Dermis microvascular lymphatic vessel endothelial cell (primary cell): Measurements from ENCODE around the gene ZNF320. TPM values are rescaled to one million over a fixed set of nuclear protein-coding genes. Genes with fewer than 3 reads are reported as not detected.
"Not testable (repeated sequence)": the region's sequence is repeated elsewhere in the genome, so short reads cannot be mapped to it uniquely, and the experiment has no call there.

ENCODE experiments used
- DNase-seq, 2 donors: peaks; one replicate each; pipeline versions ENCODE4 v3.0.0 to v3.0.0-alpha.2; 2010; ENCODE audit warnings: low read depth in 2 of 2
- total RNA-seq: library from RNA; depleted of rRNA; stranded (reverse); fragments of >200 nt; gene quantifications from 2 replicates; pipeline ENCODE4 v1.2.1, GENCODE V29; 2014

ZNF320 gene
- total RNA-seq, 1 donor from 2014 or later = 7.7 TPM

- peak; percentile 54 to 89 for DNase-seq
Observed at GRCh38 chr19:52922841-52923777, 25.7 kb upstream of the ZNF320 start, which contains the start of gene ZNF888. Gene ZNF888, minus strand, starts transcription at chr19:52923428. Its CDS starts 5,555 bp downstream, at chr19:52917873.

DNA sequence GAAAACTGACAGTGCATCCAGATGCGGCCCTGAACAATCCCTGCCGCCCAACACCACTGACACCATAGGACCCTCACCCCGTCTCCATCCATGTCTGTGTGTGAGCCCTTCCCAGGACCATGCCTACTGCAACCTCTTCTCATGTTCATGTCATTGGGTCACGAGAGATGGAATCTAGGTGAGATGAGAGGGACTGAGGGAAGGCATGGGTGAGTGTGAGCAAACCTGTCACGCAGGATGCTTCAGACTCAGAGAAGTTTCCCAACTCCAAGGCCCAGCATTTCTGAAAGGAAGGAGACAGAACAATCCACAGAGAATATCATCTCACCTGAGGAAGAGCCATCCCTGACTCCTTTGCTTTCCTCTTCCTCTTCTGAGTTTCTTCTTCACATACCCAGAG lies 20.1 kb upstream of the ZNF320 start:
- no peak for DNase-seq

GRCh38 chr19:52910648-52911047 lies 13.2 kb upstream of the ZNF320 start:
- no peak for DNase-seq

GRCh38 chr19:52904052-52904780 lies 6.8 kb upstream of the ZNF320 start:
- not testable (repeated sequence) for DNase-seq

- DNase-seq = no peak
Observed at GRCh38 chr19:52901842-52902241, 4.4 kb upstream of the ZNF320 start.

DNA sequence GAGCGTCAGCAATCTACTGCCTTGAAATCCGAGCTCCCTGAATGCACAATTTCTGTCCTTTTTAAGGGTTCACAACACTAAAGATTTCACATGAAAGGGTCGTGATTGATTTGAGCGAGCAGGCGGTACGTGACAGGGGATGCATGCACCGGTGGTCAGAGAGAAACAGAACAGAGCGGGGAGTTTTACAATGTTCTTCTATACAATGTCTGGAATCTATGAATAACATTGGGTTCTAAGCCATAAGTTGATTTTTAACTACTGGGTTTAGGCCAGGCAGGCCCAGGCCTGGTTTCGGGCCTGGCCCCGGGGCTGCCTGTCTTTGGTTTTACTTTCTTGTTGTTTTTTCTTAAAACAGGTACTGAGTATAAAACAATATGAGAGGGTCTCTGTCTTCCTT lies 1.2 kb upstream of the ZNF320 start:
- not testable (repeated sequence) for DNase-seq

DNA sequence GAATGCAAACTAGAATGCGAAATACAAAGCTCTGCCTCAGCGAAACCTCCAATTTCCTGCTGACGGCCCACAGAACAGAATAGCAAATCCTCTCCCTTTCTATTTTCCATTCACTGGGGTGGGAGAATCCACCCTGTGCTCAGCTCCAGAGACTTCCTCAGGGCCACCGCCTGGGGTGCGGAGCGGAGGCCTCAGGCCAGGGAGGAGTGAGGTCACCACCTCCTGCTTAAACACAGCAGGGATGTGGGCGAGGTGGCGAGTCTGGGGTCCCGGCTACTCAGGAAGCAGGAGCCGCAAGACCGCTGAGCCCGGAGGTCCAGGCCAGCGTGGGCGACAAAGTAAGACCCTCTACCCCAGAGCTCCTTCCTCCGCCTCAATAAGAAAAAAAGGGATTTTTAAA lies 666 bp upstream of the ZNF320 start:
- peak in 1 of 2 donors; percentile 0 for DNase-seq

DNA sequence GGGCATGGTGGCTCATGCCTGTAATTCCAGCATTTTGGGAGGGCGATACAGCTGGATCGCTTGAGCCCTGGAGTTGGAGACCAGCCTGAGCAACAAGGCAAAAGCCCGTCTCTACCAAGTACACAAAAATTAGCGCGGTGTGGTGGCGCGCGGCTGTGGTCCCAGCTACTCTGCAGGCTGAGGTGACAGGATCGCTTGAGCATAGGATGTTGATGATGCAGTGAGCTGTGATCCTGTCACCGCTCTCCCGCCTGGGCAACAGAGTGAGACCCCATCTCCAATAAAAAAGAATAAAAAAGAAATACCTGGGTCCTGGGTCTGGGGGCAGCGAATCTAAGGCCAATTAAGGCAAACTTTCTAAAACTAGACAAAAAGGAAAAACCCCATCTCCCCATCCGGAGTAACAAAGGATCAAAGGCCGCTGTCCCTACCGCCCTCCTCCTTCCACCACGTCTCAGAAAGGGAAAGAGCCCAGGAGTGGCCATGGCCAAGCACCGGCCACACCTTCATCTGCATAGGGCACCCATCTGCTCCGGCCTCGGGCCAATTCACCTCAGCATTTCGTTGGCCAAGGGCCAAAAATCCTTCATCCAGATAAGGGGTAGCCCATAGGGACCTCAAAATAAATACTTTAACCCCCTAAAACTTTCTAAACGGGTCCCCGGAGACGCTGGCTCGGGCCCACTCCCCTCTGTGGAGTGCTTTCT lies 851 bp downstream of the ZNF320 start:
- peak in 1 of 2 donors; percentile 36 for DNase-seq

DNA sequence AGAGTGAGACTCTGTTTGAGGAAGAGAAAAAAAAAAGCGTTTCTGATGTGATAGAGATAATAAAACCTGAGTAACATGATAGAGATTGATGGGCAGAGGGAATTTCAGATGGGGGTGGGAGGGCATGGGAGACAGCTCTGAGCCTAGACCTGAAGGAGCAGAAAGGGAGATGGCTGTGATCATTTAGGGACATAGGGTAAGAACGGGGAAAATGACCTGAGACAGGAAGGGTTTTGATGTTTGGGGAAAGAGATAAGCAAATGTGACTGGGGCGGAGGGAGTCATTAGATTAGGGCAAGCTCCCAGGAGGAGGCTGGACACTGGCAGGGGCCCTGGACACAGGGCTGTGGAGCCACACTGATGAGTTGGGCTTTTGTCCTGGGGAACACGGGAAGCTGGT lies 6.1 kb downstream of the ZNF320 start:
- DNase-seq = no peak

- no peak for DNase-seq
Observed at GRCh38 chr19:52889931-52890330, 7.5 kb downstream of the ZNF320 start.

DNA sequence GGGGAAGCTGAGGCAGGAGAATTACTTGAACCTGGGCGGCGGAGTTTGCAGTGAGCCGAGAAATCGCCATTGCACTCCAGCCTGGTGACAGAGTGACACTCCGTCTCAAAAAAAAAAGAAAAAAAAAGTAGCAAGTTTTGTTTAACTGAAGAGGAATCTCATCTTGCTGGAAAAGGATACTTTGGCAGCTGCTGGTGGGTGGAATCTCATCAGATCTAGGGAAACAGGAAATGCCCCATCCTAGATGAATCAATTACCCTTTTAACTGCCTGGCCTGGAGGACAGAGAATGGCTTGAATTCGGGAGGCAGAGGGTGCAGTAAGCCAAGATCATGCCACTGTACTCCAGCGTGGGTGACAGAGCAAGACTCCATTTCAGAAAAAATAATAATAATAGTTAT lies 8.4 kb downstream of the ZNF320 start:
- no peak for DNase-seq

DNA sequence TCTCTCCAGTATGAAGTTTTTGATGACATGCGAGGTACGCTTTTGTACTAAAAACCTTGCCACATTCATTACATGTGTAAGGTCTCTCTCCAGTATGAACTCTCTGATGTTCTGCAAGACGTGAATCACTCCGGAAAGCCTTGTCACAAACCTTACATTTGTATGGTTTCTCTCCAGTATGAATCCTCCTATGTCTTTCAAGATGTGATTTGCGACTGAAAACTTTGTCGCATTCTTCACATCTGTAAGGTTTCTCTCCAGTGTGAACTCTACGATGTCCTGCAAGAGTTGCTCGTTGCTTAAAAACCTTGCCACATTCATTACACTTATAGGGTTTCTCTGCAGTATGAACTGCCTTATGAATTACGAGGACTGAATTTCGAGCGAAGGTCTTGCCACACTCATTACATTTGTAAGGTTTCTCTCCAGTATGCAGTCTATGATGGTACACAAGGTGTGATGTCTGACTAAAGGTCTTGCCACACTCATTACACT lies 16.5 kb downstream of the ZNF320 start:
- no peak for DNase-seq

- not testable (repeated sequence) for DNase-seq
Observed at GRCh38 chr19:52872996-52873395, 24.4 kb downstream of the ZNF320 start.

GRCh38 chr19:52871466-52871865 lies 26.0 kb downstream of the ZNF320 start:
- DNase-seq = no peak

DNA sequence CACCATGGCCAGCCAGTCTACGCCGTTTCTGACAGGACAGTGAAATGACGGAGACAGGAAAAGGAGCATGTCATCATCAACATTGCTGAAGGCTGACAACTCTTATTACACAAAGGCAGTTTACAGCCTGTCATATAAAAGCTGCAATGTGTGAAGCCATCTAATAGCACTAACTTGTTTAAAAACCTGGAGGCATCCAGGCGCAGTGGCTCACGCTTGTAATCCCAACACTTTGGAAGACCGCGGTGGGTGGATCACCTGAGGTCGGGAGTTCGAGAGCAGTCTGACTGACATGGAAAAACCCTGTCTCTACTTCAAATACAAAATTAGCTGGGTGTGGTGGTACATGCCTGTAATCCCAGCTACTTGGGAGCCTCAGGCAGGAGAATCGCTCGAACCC lies 29.4 kb downstream of the ZNF320 start:
- not testable (repeated sequence) for DNase-seq

DNA sequence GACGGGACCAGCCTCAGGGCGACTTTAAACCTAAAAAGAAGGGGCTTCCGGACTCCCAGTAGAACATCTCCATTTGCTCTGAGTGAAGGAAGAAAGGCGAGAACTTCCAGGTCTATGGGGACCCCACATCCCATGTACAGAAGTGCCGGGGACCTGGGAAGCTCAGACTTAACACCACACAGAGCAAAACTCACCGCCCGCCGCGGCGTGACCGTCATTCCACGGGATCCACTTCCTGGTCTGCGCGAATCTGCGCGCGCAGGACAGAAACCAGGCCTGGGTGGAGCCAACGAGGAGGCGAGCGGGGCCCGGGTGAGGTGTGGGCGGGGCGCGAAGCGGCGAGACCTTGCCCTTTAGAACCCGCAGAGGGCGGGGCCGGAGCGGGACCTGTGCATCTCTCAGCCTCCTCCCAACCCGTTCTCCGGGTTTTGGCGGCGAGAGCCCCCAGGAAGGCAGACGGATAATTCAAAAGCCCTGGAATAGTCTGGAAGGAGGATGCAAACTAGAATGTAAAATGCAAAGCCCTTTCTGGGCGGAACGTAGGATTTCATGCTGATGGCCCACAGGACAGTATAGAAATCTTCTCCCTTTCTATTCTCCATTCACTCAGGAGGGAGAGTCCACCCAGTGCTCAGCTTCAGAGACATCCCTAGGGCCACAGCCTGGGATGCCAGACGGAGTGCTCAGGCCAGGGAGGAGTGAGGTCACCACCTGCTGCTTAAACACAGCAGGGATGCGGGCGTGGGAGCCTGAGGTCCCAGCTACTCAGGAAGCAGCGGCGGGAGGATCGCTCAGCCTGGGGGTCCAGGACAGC lies 39.9 kb downstream of the ZNF320 start, which contains the start of gene ZNF468:
Gene ZNF468 (minus strand): TSS at position 242 of the 814 bp plus-strand sequence. CDS start 3,347 bp downstream, outside the sequence.
- DNase-seq = peak; percentile 14 to 45

GRCh38 chr19:52856540-52857377 lies 40.7 kb downstream of the ZNF320 start:
- not testable (repeated sequence) for DNase-seq
